Islet precursor cell (in vitro differentiated cells): ENCODE measurements around the gene RNF223.
"Not testable (repeated sequence)": the region's sequence is repeated elsewhere in the genome, so short reads cannot be mapped to it uniquely, and the experiment has no call there.

Experiments
- DNase-seq: peaks from one replicate; pipeline ENCODE4 v3.0.0-alpha.2; 2018

RNF223 gene

GRCh38 chr1:1085911-1086841 is 12.1 kb upstream of the RNF223 start:
- DNase-seq = peak; percentile 50

- DNase-seq = peak; percentile 49
Observed at GRCh38 chr1:1085171-1085841, 11.2 kb upstream of the RNF223 start.

- DNase-seq = peak; percentile 51
Observed at GRCh38 chr1:1084372-1085170, 10.5 kb upstream of the RNF223 start.

GRCh38 chr1:1083416-1084371 is 9.6 kb upstream of the RNF223 start:
- DNase-seq = peak; percentile 53

GRCh38 chr1:1082776-1083415 is 8.8 kb upstream of the RNF223 start:
- DNase-seq = peak; percentile 50

- DNase-seq = peak; percentile 57
Observed at GRCh38 chr1:1082239-1082775, 8.2 kb upstream of the RNF223 start.

GRCh38 chr1:1081311-1082238 is 7.5 kb upstream of the RNF223 start:
- DNase-seq = peak; percentile 31

GRCh38 chr1:1080951-1081310 is 6.8 kb upstream of the RNF223 start:
- DNase-seq = peak; percentile 71

GRCh38 chr1:1080122-1080757 is 6.1 kb upstream of the RNF223 start:
- DNase-seq = peak; percentile 96

GRCh38 chr1:1079408-1080121 is 5.5 kb upstream of the RNF223 start:
- peak; percentile 100 for DNase-seq

GRCh38 chr1:1077396-1077795 is 3.3 kb upstream of the RNF223 start:
- not testable (repeated sequence) for DNase-seq

- DNase-seq = no peak
Observed at GRCh38 chr1:1075148-1075935, 1.2 kb upstream of the RNF223 start.

GRCh38 chr1:1074631-1075147 is 583 bp upstream of the RNF223 start:
- DNase-seq = no peak

- DNase-seq = no peak
Observed at GRCh38 chr1:1072849-1073742, 1.0 kb downstream of the RNF223 start.

GRCh38 chr1:1072299-1072848 is 1.7 kb downstream of the RNF223 start:
- DNase-seq = no peak
